Parathyroid adenoma (tissue), 2 donors: ENCODE results near the gene ASIC3.

Source experiments
- H2AFZ ChIP-seq: fragments of 300-600 bp; sonication (generic); one replicate; pipeline ENCODE4 v1.7.0; 2017; ENCODE audit warnings: antibody characterized with exemption, mild to moderate bottlenecking
- H3K27ac ChIP-seq: fragments of 300-600 bp; sonication (generic); one replicate; pipeline ENCODE4 v1.7.0; 2017
- H3K27me3 ChIP-seq: fragments of 300-600 bp; sonication (generic); one replicate; pipeline ENCODE4 v1.7.0; 2017; ENCODE audit warnings: low read length; ENCODE audit not compliant: control insufficient read depth, insufficient read depth
- H3K36me3 ChIP-seq: fragments of 300-600 bp; sonication (generic); one replicate; pipeline ENCODE4 v1.7.0; 2017; ENCODE audit warnings: low read length; ENCODE audit not compliant: control insufficient read depth, insufficient read depth
- H3K4me1 ChIP-seq: fragments of 300-600 bp; sonication (generic); one replicate; pipeline ENCODE4 v1.7.0; 2017; ENCODE audit warnings: control low read depth
- H3K4me2 ChIP-seq: fragments of 300-600 bp; sonication (generic); one replicate; pipeline ENCODE4 v1.7.0; 2017; ENCODE audit warnings: low read length
- H3K4me3 ChIP-seq: fragments of 300-600 bp; sonication (generic); one replicate; pipeline ENCODE4 v1.7.0; 2017; ENCODE audit warnings: low read depth, low read length
- H3K79me2 ChIP-seq: fragments of 300-600 bp; sonication (generic); one replicate; pipeline ENCODE4 v1.7.0; 2017; ENCODE audit warnings: control low read depth
- H3K9ac ChIP-seq: fragments of 300-600 bp; sonication (generic); one replicate; pipeline ENCODE4 v1.7.0; 2017; ENCODE audit warnings: mild to moderate bottlenecking
- H3K9me3 ChIP-seq: fragments of 300-600 bp; sonication (generic); one replicate; pipeline ENCODE4 v1.7.0; 2017; ENCODE audit warnings: low read length; ENCODE audit not compliant: control insufficient read depth
- CTCF ChIP-seq: fragments of 300-600 bp; sonication (generic); IDR thresholded peaks from one replicate; pipeline ENCODE4 v1.7.0; 2017; ENCODE audit warnings: antibody characterized with exemption, mild to moderate bottlenecking
- donor health status: primary hyperparathyroidism.

The ASIC3 gene

GRCh38 chr7:151060416-151061212 is 12.3 kb downstream of the ASIC3 start:
- peak overlapping the region; percentile 100 for H3K27ac ChIP-seq
- H3K4me2 ChIP-seq: peak overlapping the region; percentile 91
- H3K9me3 ChIP-seq: no peaks in the 10 kb centered on the region
- H3K4me3 ChIP-seq: peak overlapping the region; percentile 87
- no peak overlapping the region for H2AFZ ChIP-seq
- H3K36me3 ChIP-seq: no peaks in the 10 kb centered on the region
- H3K79me2 ChIP-seq: peaks cover 2% of the 10 kb centered on the region
- no peaks in the 10 kb centered on the region for H3K27me3 ChIP-seq
- H3K9ac ChIP-seq: peak overlapping the region; percentile 78
- TF ChIP-seq CTCF: peak; percentile 31
- H3K4me1 ChIP-seq: peaks cover 55% of the 10 kb centered on the region

GRCh38 chr7:151061213-151062110 is 13.1 kb downstream of the ASIC3 start:
- no peaks in the 10 kb centered on the region for H3K36me3 ChIP-seq

DNA sequence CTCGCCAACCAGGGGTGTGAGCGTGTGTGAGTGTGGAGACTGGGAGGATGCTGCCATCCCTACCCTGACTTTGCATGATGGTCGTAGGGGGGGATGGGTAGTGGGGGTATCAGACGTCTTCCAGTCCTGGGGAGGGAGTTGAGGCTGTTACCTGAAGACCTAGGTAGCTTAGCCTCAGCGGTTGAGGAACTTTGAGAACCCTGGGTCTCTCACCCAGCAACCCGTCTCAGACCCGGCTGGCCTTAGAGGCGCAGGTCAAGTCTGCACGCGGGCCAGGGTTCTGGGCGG is 13.7 kb downstream of the ASIC3 start:
- H3K4me1 ChIP-seq: peaks cover 67% of the 10 kb centered on the region

More at GRCh38 chr7:151061213-151062110, 13.1 kb downstream of the ASIC3 start:
- Histone ChIP-seq H3K4me1 (peaks cover 64% of the 10 kb centered on the region), H3K27ac (peak overlapping the region; percentile 100), H3K9me3 (no peaks in the 10 kb centered on the region), H2AFZ (no peak overlapping the region), H3K27me3 (no peaks in the 10 kb centered on the region), H3K4me3 (peak overlapping the region; percentile 53), H3K9ac (no peak overlapping the region), H3K4me2 (peak overlapping the region; percentile 91), H3K79me2 (peaks cover 2% of the 10 kb centered on the region)
- TF ChIP-seq CTCF: no peak

GRCh38 chr7:151062399-151063211 is 14.3 kb downstream of the ASIC3 start:
- Histone ChIP-seq H3K79me2 (peaks cover 2% of the 10 kb centered on the region), H3K4me3 (peak overlapping the region; percentile 53), H3K9ac (peak overlapping the region; percentile 83), H3K27ac (peak overlapping the region; percentile 100), H3K36me3 (no peaks in the 10 kb centered on the region), H3K4me2 (peak overlapping the region; percentile 91), H3K4me1 (peaks cover 68% of the 10 kb centered on the region), H3K9me3 (no peaks in the 10 kb centered on the region), H3K27me3 (no peaks in the 10 kb centered on the region), H2AFZ (no peak overlapping the region)
- no peak for TF ChIP-seq CTCF

More for the DNA sequence above, 13.7 kb downstream of the ASIC3 start:
- H3K9ac ChIP-seq: no peak overlapping the region
- H3K36me3 ChIP-seq: no peaks in the 10 kb centered on the region
- peak overlapping the region; percentile 100 for H3K27ac ChIP-seq
- H3K79me2 ChIP-seq: peaks cover 2% of the 10 kb centered on the region
- H3K9me3 ChIP-seq: no peaks in the 10 kb centered on the region
- no peak for TF ChIP-seq CTCF
- H3K27me3 ChIP-seq: no peaks in the 10 kb centered on the region
- H2AFZ ChIP-seq: no peak overlapping the region
- peak overlapping the region; percentile 53 for H3K4me3 ChIP-seq
- H3K4me2 ChIP-seq: peak overlapping the region; percentile 91
